Measurements from ENCODE around the gene RPL22L1. TPM values are rescaled to one million over a fixed set of nuclear protein-coding genes. Genes with fewer than 3 reads are reported as not detected.

RPL22L1 gene
- total RNA-seq, 2 experiments from 2014 or later: 51.7 to 58.9 TPM

DNA sequence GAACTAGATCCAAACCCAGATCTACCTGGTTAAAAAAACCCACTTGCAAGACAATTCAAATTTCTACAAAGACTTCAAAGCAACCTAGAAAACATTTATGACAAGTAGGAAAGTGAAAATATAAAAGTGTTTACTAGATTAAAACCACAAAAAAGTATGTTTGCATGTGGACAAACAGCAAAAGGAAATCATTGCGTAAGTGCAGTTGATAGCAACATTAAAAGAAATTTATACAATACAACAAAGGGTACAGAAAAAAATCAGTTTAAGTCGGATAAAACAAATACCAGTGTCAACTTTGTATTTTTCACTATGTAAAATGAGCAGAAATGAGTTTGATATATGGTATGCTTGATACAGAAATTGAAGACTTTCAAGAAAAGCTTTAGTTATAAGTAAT lies 35.9 kb upstream of the RPL22L1 start:
- Histone ChIP-seq H3K27ac (ENCODE audit: low read depth, low read length, poor library complexity, severe bottlenecking) (no peak overlapping the region), H3K4me1 (ENCODE audit: insufficient read depth, low read length, poor library complexity, severe bottlenecking) (peaks cover 25% of the 10 kb centered on the region), H4K20me1 (ENCODE audit: insufficient read depth, low read length) (no peaks in the 10 kb centered on the region), H3K4me3 (ENCODE audit: low read depth, low read length, poor library complexity, severe bottlenecking) (peak overlapping the region; percentile 76), H3K9me3 (ENCODE audit: low read length) (peaks cover 12% of the 10 kb centered on the region), H3K79me2 (ENCODE audit: insufficient read depth, low read depth, low read length) (peaks cover 26% of the 10 kb centered on the region; the same call in 1 of the 2 replicates), H3K36me3 (ENCODE audit: insufficient read depth, low read length) (peaks cover 32% of the 10 kb centered on the region), H2AFZ (ENCODE audit: low read length) (no peak overlapping the region), H3K9me2 (ENCODE audit: insufficient read depth, low read length) (no peaks in the 10 kb centered on the region), H3K4me2 (ENCODE audit: low read length) (peak overlapping the region; percentile 89)
- ChIA-PET CTCF (ENCODE audit: unreplicated experiment) (no interaction called here), POLR2A (interaction anchor here (0.7 kb wide), 1 partner anchor 1443 kb away, joined by 3 read pairs; no protein-coding TSS in a partner anchor)
- BruUV-seq (replicated peaks): no TSS peak
- TF ChIP-seq EZH2phosphoT487 (IDR thresholded peaks at IDR 0.05; ENCODE audit: borderline replicate concordance, low read depth, low read length): no peak
- TF ChIP-seq, protein P1, sequence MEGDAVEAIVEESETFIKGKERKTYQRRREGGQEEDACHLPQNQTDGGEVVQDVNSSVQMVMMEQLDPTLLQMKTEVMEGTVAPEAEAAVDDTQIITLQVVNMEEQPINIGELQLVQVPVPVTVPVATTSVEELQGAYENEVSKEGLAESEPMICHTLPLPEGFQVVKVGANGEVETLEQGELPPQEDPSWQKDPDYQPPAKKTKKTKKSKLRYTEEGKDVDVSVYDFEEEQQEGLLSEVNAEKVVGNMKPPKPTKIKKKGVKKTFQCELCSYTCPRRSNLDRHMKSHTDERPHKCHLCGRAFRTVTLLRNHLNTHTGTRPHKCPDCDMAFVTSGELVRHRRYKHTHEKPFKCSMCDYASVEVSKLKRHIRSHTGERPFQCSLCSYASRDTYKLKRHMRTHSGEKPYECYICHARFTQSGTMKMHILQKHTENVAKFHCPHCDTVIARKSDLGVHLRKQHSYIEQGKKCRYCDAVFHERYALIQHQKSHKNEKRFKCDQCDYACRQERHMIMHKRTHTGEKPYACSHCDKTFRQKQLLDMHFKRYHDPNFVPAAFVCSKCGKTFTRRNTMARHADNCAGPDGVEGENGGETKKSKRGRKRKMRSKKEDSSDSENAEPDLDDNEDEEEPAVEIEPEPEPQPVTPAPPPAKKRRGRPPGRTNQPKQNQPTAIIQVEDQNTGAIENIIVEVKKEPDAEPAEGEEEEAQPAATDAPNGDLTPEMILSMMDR (conservative IDR thresholded peaks at IDR 0.05; ENCODE audit: low read length): no peak
- no peak for DNase-seq (ENCODE audit: low spot score)
- intact Hi-C loops (cut with micrococcal nuclease; ENCODE audit: unreplicated experiment): no loop called here

DNA sequence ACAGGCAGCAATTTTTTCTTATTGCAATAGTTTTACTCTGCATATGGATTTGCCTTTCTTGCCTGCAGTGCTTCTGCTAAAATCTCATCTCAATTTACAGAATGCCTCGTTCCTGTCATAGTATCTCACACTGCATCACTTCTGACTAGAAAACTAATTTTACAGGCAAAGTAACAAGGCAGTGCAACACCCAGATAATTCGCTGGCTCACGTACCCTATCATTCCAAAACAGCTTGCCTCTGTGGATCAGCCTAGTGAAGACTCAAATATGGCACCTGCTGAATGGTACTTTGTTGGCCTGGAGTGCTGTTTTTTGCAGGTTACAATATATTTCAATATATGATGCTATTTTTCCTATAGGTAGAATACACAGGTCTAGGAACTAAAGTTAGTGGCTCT lies 33.1 kb upstream of the RPL22L1 start:
- Histone ChIP-seq H3K4me1 (ENCODE audit: insufficient read depth, low read length, poor library complexity, severe bottlenecking) (peaks cover 22% of the 10 kb centered on the region), H2AFZ (ENCODE audit: low read length) (no peak overlapping the region), H3K36me3 (ENCODE audit: insufficient read depth, low read length) (peaks cover 40% of the 10 kb centered on the region), H3K9me3 (ENCODE audit: low read length) (no peaks in the 10 kb centered on the region), H3K9me2 (ENCODE audit: insufficient read depth, low read length) (no peaks in the 10 kb centered on the region), H3K27ac (ENCODE audit: low read depth, low read length, poor library complexity, severe bottlenecking) (no peak overlapping the region), H3K4me3 (ENCODE audit: low read depth, low read length, poor library complexity, severe bottlenecking) (no peak overlapping the region), H4K20me1 (ENCODE audit: insufficient read depth, low read length) (no peaks in the 10 kb centered on the region), H3K4me2 (ENCODE audit: low read length) (no peak overlapping the region), H3K79me2 (ENCODE audit: insufficient read depth, low read depth, low read length) (peaks cover 26% of the 10 kb centered on the region; the same call in 1 of the 2 replicates)
- ChIA-PET POLR2A (interaction anchor here (0.8 to 2.3 kb wide), 3 partner anchors 9 to 33 kb away, joined by 3 to 7 read pairs (median 3); partner anchors contain the start of gene RPL22L1), CTCF (ENCODE audit: unreplicated experiment) (no interaction called here)
- DNase-seq (ENCODE audit: low spot score): no peak
- intact Hi-C loops (cut with micrococcal nuclease; ENCODE audit: unreplicated experiment): no loop called here
- no peak for TF ChIP-seq EZH2phosphoT487 (IDR thresholded peaks at IDR 0.05; ENCODE audit: borderline replicate concordance, low read depth, low read length)
- TF ChIP-seq, protein P1 (conservative IDR thresholded peaks at IDR 0.05; ENCODE audit: low read length): no peak
- BruUV-seq (replicated peaks): no TSS peak

DNA sequence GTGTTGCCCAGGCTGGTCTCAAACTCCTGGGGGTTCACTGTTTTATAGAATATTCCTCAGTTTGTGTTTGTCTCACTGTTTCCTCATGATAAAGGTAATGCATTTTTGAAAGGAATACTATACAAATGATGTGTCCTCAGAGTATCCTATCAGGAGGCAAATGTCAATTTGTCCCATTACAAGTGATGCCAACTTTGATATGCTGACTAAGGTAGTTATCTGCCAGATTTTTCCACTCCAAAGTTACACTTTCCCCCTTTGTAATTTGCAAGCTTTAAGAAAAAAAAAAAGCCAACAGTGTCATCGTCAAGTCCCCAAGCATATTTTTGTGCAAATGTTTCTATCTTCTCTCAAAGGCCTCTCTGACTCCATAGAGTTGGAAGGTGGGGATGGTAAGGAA lies 29.5 kb upstream of the RPL22L1 start:
- DNase-seq (ENCODE audit: low spot score): no peak
- POLR2A ChIA-PET: interaction anchor here (0.7 kb wide), 1 partner anchor 16 kb away, joined by 4 read pairs; no protein-coding TSS in a partner anchor
- H2AFZ ChIP-seq (ENCODE audit: low read length): no peak overlapping the region
- no peak overlapping the region for H3K4me2 ChIP-seq (ENCODE audit: low read length)
- no peak overlapping the region for H3K4me3 ChIP-seq (ENCODE audit: low read depth, low read length, poor library complexity, severe bottlenecking)
- CTCF ChIA-PET (ENCODE audit: unreplicated experiment): no interaction called here
- no TSS peak for BruUV-seq (replicated peaks)
- intact Hi-C loops (cut with micrococcal nuclease; ENCODE audit: unreplicated experiment): no loop called here
- no peaks in the 10 kb centered on the region for H3K79me2 ChIP-seq (ENCODE audit: insufficient read depth, low read depth, low read length)
- H3K4me1 ChIP-seq (ENCODE audit: insufficient read depth, low read length, poor library complexity, severe bottlenecking): no peaks in the 10 kb centered on the region
- H3K9me2 ChIP-seq (ENCODE audit: insufficient read depth, low read length): no peaks in the 10 kb centered on the region
- no peak overlapping the region for H3K27ac ChIP-seq (ENCODE audit: low read depth, low read length, poor library complexity, severe bottlenecking)
- H4K20me1 ChIP-seq (ENCODE audit: insufficient read depth, low read length): no peaks in the 10 kb centered on the region
- H3K36me3 ChIP-seq (ENCODE audit: insufficient read depth, low read length): peaks cover 49% of the 10 kb centered on the region
- TF ChIP-seq, protein P1 (conservative IDR thresholded peaks at IDR 0.05; ENCODE audit: low read length): no peak
- TF ChIP-seq EZH2phosphoT487 (IDR thresholded peaks at IDR 0.05; ENCODE audit: borderline replicate concordance, low read depth, low read length): no peak
- no peaks in the 10 kb centered on the region for H3K9me3 ChIP-seq (ENCODE audit: low read length)
